GM12892 (cell line): ENCODE measurements around the gene RPS13.

Source experiments
- POLR2AphosphoS5 ChIP-seq: IDR thresholded peaks from 2 replicates; pipeline ENCODE4 v1.6.1; 2011; ENCODE audit warnings: low read depth, low read length, control low read depth
- TAF1 ChIP-seq: IDR thresholded peaks from 2 replicates; pipeline ENCODE4 v1.6.1; 2011; ENCODE audit warnings: low read depth, mild to moderate bottlenecking, control low read depth, low read length, borderline replicate concordance

- TF ChIP-seq TAF1 (no peak), POLR2AphosphoS5 (no peak)
Measured at GRCh38 chr11:17024924-17025323, 52.5 kb downstream of the RPS13 start.
